H1 (cell line): Measurements from ENCODE around the gene ARHGAP1. TPM values are rescaled to one million over a fixed set of nuclear protein-coding genes. Genes with fewer than 3 reads are reported as not detected.

Experiments
- CTCF ChIA-PET: fragments of 300-600 bp; sonication (Branson Sonifier 250); formaldehyde crosslinking; loops from one replicate; lab custom pipeline; 2021; ENCODE audit not compliant: partially characterized antibody; lab: Charles Lee
- POLR2A ChIA-PET: fragments of 300-600 bp; sonication (Branson Sonifier 250); formaldehyde crosslinking; loops from one replicate; lab custom pipeline; 2021; ENCODE audit warnings: inconsistent platforms; ENCODE audit not compliant: partially characterized antibody; lab: Charles Lee
- DNase-seq, 2 experiments: peaks; one replicate each; pipeline versions ENCODE4 v3.0.0 to v3.0.0-alpha.2; 2010 to 2022; ENCODE audit warnings: low spot score in 2 of 2, low read depth in 1 of 2, mixed read lengths in 1 of 2
- FAIRE-seq: peaks from 2 replicates; lab custom pipeline; 2011; peaks lifted over from hg19 to GRCh38; lab: Jason Lieb, UNC
- H2AFZ ChIP-seq: 2 replicates; pipeline ENCODE4 v1.8.1; 2012; ENCODE audit warnings: low read length, inconsistent platforms
- H2AK5ac ChIP-seq: 2 replicates; pipeline ENCODE4 v1.6.1; 2013; ENCODE audit warnings: low read depth, low read length
- H2BK120ac ChIP-seq: replicated peaks from 2 replicates; pipeline ENCODE3; 2013; ENCODE audit warnings: low read depth, low read length, inconsistent platforms
- H2BK12ac ChIP-seq: 2 replicates; pipeline ENCODE4 v1.6.1; 2013; ENCODE audit warnings: low read depth, low read length
- H2BK15ac ChIP-seq: 2 replicates; pipeline ENCODE4 v1.6.1; 2013; ENCODE audit warnings: low read length
- H2BK20ac ChIP-seq: 2 replicates; pipeline ENCODE4 v1.6.1; 2013; ENCODE audit warnings: low read length
- H2BK5ac ChIP-seq: 2 replicates; pipeline ENCODE4 v1.6.1; 2013; ENCODE audit warnings: low read depth, low read length
- H3K14ac ChIP-seq: 2 replicates; pipeline ENCODE4 v1.6.1; 2013; ENCODE audit warnings: inconsistent platforms; ENCODE audit not compliant: insufficient read length
- H3K18ac ChIP-seq: 2 replicates; pipeline ENCODE4 v1.6.1; 2013; ENCODE audit warnings: low read length; ENCODE audit errors: extremely low read depth
- H3K23ac ChIP-seq: 2 replicates; pipeline ENCODE4 v1.6.1; 2013; ENCODE audit warnings: inconsistent platforms; ENCODE audit not compliant: insufficient read length
- H3K23me2 ChIP-seq: 2 replicates; pipeline ENCODE4 v1.6.1; 2013; ENCODE audit warnings: low read depth, low read length
- H3K27ac ChIP-seq: 2 replicates; pipeline ENCODE4 v1.6.1; 2011; ENCODE audit warnings: low read depth, low read length, inconsistent platforms
- H3K27me3 ChIP-seq, 4 experiments: replicated peaks in 1 of 4; 1 replicate in 1 of 4; 2 replicates in 3 of 4; pipeline versions ENCODE4 v1.6.1 to v1.8.1; 2011 to 2013; ENCODE audit warnings: low read length in 3 of 4, mild to moderate bottlenecking in 3 of 4, inconsistent platforms in 2 of 4, mixed read lengths in 2 of 4, moderate library complexity in 1 of 4; ENCODE audit not compliant: control insufficient read depth in 3 of 4, insufficient read depth in 3 of 4; ENCODE audit errors: extremely low read depth in 1 of 4
- H3K36me3 ChIP-seq, 4 experiments: 2 replicates each; pipeline versions ENCODE4 v1.6.1 to v1.8.1; 2011 to 2013; ENCODE audit warnings: mild to moderate bottlenecking in 4 of 4, low read length in 3 of 4, moderate library complexity in 2 of 4, control low read depth in 1 of 4, inconsistent platforms in 1 of 4; ENCODE audit not compliant: insufficient read depth in 4 of 4, control insufficient read depth in 2 of 4
- H3K4ac ChIP-seq: replicated peaks from 2 replicates; pipeline ENCODE3; 2013; ENCODE audit warnings: low read length, low read depth, mixed read lengths, inconsistent platforms; ENCODE audit not compliant: insufficient read length
- H3K4me1 ChIP-seq, 4 experiments: replicated peaks in 1 of 4; 1 replicate in 1 of 4; 2 replicates in 3 of 4; pipeline versions ENCODE4 v1.6.1 to v1.8.1; 2011 to 2013; ENCODE audit warnings: low read length in 3 of 4, inconsistent platforms in 2 of 4, mixed read lengths in 1 of 4; ENCODE audit not compliant: insufficient read depth in 4 of 4, control insufficient read depth in 3 of 4
- H3K4me2 ChIP-seq, 2 experiments: 2 replicates each; pipeline versions ENCODE4 v1.6.1 to v1.8.1; 2011 to 2013; ENCODE audit warnings: low read depth in 2 of 2, low read length in 2 of 2, control low read depth in 1 of 2, inconsistent platforms in 1 of 2, mild to moderate bottlenecking in 1 of 2; ENCODE audit not compliant: insufficient read depth in 1 of 2
- H3K4me3 ChIP-seq, 4 experiments: fragments of 200-600, 300-600 bp in 1 of 4; sonication (generic), shearing (Covaris generic), sonication (Bioruptor Twin) in 1 of 4; 2 replicates each; pipeline versions ENCODE4 v1.5.1 to v1.8.1; 2011 to 2016; ENCODE audit warnings: low read length in 4 of 4, low read depth in 3 of 4, control low read depth in 2 of 4, inconsistent platforms in 2 of 4, mild to moderate bottlenecking in 2 of 4, mixed read lengths in 1 of 4, moderate library complexity in 1 of 4; ENCODE audit not compliant: insufficient read depth in 2 of 4; ENCODE audit errors: extremely low read depth in 1 of 4
- H3K56ac ChIP-seq: replicated peaks from 2 replicates; pipeline ENCODE3; 2013; ENCODE audit warnings: low read depth, mild to moderate bottlenecking, mixed read lengths, low read length, inconsistent platforms; ENCODE audit not compliant: insufficient read length
- H3K79me1 ChIP-seq: 2 replicates; pipeline ENCODE4 v1.6.1; 2013; ENCODE audit warnings: low read depth, low read length, control low read depth
- H3K79me2 ChIP-seq, 2 experiments: 2 replicates each; pipeline versions ENCODE4 v1.6.1 to v1.8.1; 2012 to 2013; ENCODE audit warnings: low read length in 2 of 2, mild to moderate bottlenecking in 2 of 2, inconsistent platforms in 1 of 2; ENCODE audit not compliant: insufficient read depth in 2 of 2, control insufficient read depth in 1 of 2
- H3K9ac ChIP-seq, 4 experiments: replicated peaks in 1 of 4; 1 replicate in 1 of 4; 2 replicates in 3 of 4; pipeline versions ENCODE4 v1.6.1 to v1.8.1; 2011 to 2013; ENCODE audit warnings: low read depth in 3 of 4, low read length in 3 of 4, control low read depth in 2 of 4, mild to moderate bottlenecking in 2 of 4, moderate library complexity in 2 of 4, inconsistent platforms in 1 of 4; ENCODE audit errors: extremely low read depth in 1 of 4
- H3K9me3 ChIP-seq, 2 experiments: 2 replicates each; pipeline versions ENCODE4 v1.6.1 to v1.8.1; 2012 to 2013; ENCODE audit warnings: mild to moderate bottlenecking in 2 of 2, moderate library complexity in 2 of 2, control low read depth in 1 of 2, inconsistent platforms in 1 of 2, low read depth in 1 of 2, low read length in 1 of 2, mixed read lengths in 1 of 2; ENCODE audit not compliant: insufficient read depth in 2 of 2
- H4K20me1 ChIP-seq, 2 experiments: replicated peaks in 1 of 2; 2 replicates each; pipeline versions ENCODE3 to v1.8.1; 2011 to 2013; ENCODE audit warnings: inconsistent platforms in 2 of 2, low read length in 2 of 2, mild to moderate bottlenecking in 1 of 2; ENCODE audit not compliant: insufficient read depth in 2 of 2, control insufficient read depth in 1 of 2
- H4K5ac ChIP-seq: 2 replicates; pipeline ENCODE4 v1.6.1; 2013; ENCODE audit warnings: low read length, low read depth, mixed read lengths, inconsistent platforms; ENCODE audit not compliant: insufficient read length
- H4K8ac ChIP-seq: 2 replicates; pipeline ENCODE4 v1.8.0; 2013; ENCODE audit warnings: mild to moderate bottlenecking, moderate library complexity, low read length, inconsistent platforms; ENCODE audit not compliant: insufficient read depth; ENCODE audit errors: extremely low read depth
- H4K91ac ChIP-seq: replicated peaks from 2 replicates; pipeline ENCODE3; 2013; ENCODE audit warnings: low read length, mixed read lengths, inconsistent platforms; ENCODE audit not compliant: insufficient read length
- CBX8 ChIP-seq: fragments of 300-800, 300-1000 bp; sonication (generic); IDR thresholded peaks from 2 replicates; pipeline ENCODE4 v1.7.1; 2016; ENCODE audit warnings: low read depth, low read length, borderline replicate concordance
- GABPA ChIP-seq: IDR thresholded peaks from 2 replicates; pipeline ENCODE4 v1.6.1; 2011; ENCODE audit warnings: mild to moderate bottlenecking, low read length, moderate library complexity, borderline replicate concordance; ENCODE audit not compliant: insufficient read depth
- RAD21 ChIP-seq, 2 experiments: IDR thresholded peaks in 1 of 2; conservative IDR thresholded peaks in 1 of 2; 2 replicates each; pipeline ENCODE4 v1.6.1; 2011; ENCODE audit warnings: low read depth in 2 of 2, low read length in 2 of 2, improper control_type of control experiment in 1 of 2, inconsistent platforms in 1 of 2, mild to moderate bottlenecking in 1 of 2, moderate library complexity in 1 of 2
- SRF ChIP-seq: IDR thresholded peaks from 2 replicates; pipeline ENCODE4 v1.6.1; 2011; ENCODE audit warnings: mild to moderate bottlenecking, low read depth, low read length, moderate library complexity
- WGBS, 2 experiments: shearing (Covaris generic) in 1 of 2; methylation state at CpG; one replicate each; pipeline versions ENCODE4 v1.1.6 to v1.1.7; 2013 to 2015; ENCODE audit warnings: low lambda C conversion rate in 2 of 2, mixed read lengths in 2 of 2, inconsistent platforms in 1 of 2, low coverage in 1 of 2, missing lambda C conversion rate in 1 of 2; ENCODE audit not compliant: insufficient replicate concordance in 2 of 2, insufficient coverage in 1 of 2, insufficient read length in 1 of 2; ENCODE audit errors: extremely low coverage in 1 of 2, missing lambda C conversion rate in 1 of 2; 5-methylcytosine and 5-hydroxymethylcytosine counted together
- polyA plus RNA-seq, 7 experiments: library from polyadenylated mRNA; depleted of rRNA in 3 of 7; stranded (reverse) in 5 of 7; unstranded in 2 of 7; fragments of >200 nt in 5 of 7; fragments of 200-250 nt in 2 of 7; gene quantifications; 1 replicate in 5 of 7; 2 replicates in 1 of 7; 4 replicates in 1 of 7; pipeline versions ENCODE4 v1.2.1 to v1.2.3, GENCODE V29; 2011 to 2013; ENCODE audit warnings: missing spikeins in 2 of 7, mixed read lengths in 2 of 7
- total RNA-seq: library from RNA; stranded (reverse); fragmentation: NEBNext Ultra II Directional; extraction: Animal tissue kit (Norgen Biotek cat#: 25700); gene quantifications from 2 replicates; pipeline ENCODE4 v1.2.1, GENCODE V29; 2021

The ARHGAP1 gene
- total and polyA plus RNA-seq, 2 of the 8 experiments (the other 6 are each of a cell fraction or from before 2014, with no cell fraction given): 28.6 to 58.8 TPM

DNA sequence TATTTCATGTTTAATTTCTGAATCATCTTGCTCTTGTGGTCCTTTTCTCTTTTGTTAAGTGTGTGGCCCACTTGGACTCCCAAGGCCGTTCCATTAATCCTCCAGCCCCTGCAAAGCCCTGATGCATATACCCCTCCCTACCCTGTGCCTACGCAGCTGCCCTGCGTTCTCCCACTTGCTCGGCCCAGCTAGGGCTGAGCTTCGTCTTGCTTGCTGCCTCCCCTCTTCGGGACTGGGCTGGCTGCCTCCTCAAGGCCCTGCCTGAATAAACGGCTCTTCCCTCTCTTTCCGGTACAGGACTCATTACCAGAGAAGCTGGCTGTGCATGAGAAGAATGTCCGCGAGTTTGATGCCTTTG lies 28.5 kb downstream of the ARHGAP1 start:
- Histone ChIP-seq H2BK5ac (no peak overlapping the region), H4K8ac (no peak overlapping the region)
- TF ChIP-seq GABPA: no peak
- TF ChIP-seq SRF: no peak
- TF ChIP-seq CBX8: no peak
- no peak for TF ChIP-seq RAD21 (IDR thresholded peaks at IDR 0.05 in 1 of 2, conservative IDR thresholded peaks at IDR 0.05 in 1 of 2; ENCODE audit: low read depth in 2 of 2, low read length in 2 of 2)
- TF ChIP-seq, all 59 proteins: peak for 0
- Histone ChIP-seq H3K4me3 (no peak overlapping the region), H3K56ac (no peak overlapping the region), H3K18ac (no peak overlapping the region), H3K23me2 (no peaks in the 10 kb centered on the region), H3K27ac (no peak overlapping the region), H2BK20ac (no peak overlapping the region), H3K9ac (no peak overlapping the region), H3K14ac (no peak overlapping the region), H2AFZ (no peak overlapping the region), H3K4ac (no peak overlapping the region), H3K9me3 (no peaks in the 10 kb centered on the region), H4K20me1 (peaks cover 1 to 2% of the 10 kb centered on the region in 2 experiments), H2BK15ac (no peak overlapping the region), H2BK12ac (no peak overlapping the region), H4K91ac (no peak overlapping the region), H3K79me1 (no peaks in the 10 kb centered on the region), H3K79me2 (no peaks in the 10 kb centered on the region), H3K23ac (no peak overlapping the region), H3K36me3 (peaks cover 14 to 43% (median 37%) of the 10 kb centered on the region in 4 experiments; a peak in 7 of 8 replicates), H3K4me2 (no peak overlapping the region), H3K27me3 (no peaks in the 10 kb centered on the region), H2AK5ac (no peak overlapping the region), H4K5ac (no peak overlapping the region), H2BK120ac (no peak overlapping the region), H3K4me1 (peaks cover 3 to 19% (median 7%) of the 10 kb centered on the region in 4 experiments)
- WGBS, 2 experiments: 94% methylated on average over 10 of the region's 10 CpGs; no CpG with 5 or more reads in 1 of the 2 experiments
- ChIA-PET CTCF (interaction anchor here (1.0 to 1.5 kb wide), 4 partner anchors 9 to 262 kb away, joined by 3 read pairs; no protein-coding TSS in a partner anchor), POLR2A (interaction anchor here (1.0 to 2.2 kb wide), 6 partner anchors 12 to 78 kb away, joined by 3 to 5 read pairs (median 4); partner anchors contain the start of gene AMBRA1)
- DNase-seq: no peak
- no peak for FAIRE-seq
